CD4-positive, alpha-beta T cell treated with Interleukin-6 at 100 ng/mL for 8 hours (primary cell): ENCODE data around the gene FASTKD1.
"Not testable (repeated sequence)": the region's sequence is repeated elsewhere in the genome, so short reads cannot be mapped to it uniquely, and the experiment has no call there.

Experiments
- DNase-seq: peaks from one replicate; pipeline ENCODE4 v3.0.0-alpha.2; 2020; ENCODE audit warnings: mixed read lengths, low spot score

The FASTKD1 gene

DNA sequence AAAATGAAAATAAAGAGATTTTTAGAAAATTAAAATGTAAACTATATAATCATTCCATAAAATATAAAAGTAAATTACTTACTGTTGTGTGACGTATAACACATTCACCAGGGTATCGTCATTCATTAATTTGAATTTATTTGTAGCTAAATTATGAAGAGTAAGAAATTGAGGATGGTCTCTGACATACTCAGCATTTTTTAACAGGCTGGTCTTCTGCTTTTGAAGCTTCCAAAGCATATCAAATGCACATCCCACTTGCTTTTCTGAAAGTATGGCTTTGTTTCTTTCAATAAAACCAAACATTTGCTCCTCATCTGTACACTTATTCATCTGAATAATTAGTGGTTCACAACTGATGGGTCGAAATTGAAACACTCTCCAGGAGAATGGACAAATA lies 2.1 kb downstream of the FASTKD1 start:
- DNase-seq = no peak

DNA sequence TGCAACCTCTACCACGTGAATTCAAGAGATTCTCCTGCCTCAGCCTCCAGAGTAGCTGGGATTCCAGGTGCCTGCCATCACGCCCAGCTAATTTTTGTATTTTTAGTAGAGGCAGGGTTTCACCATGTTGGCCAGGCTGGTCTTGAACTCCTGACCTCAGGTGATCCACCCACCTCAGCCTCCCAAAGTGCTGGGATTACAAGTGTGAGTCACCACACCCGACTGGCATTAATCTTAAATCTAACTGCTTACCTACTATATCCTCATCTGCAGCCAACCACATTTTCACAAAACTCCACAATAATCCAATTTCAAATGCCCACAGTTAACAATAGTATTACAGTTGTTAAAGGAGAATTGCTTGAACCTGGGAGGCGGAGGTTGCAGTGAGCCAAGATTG lies 2.9 kb downstream of the FASTKD1 start:
- not testable (repeated sequence) for DNase-seq

- DNase-seq = no peak
Measured at GRCh38 chr2:169569948-169570347, 3.7 kb downstream of the FASTKD1 start.

DNA sequence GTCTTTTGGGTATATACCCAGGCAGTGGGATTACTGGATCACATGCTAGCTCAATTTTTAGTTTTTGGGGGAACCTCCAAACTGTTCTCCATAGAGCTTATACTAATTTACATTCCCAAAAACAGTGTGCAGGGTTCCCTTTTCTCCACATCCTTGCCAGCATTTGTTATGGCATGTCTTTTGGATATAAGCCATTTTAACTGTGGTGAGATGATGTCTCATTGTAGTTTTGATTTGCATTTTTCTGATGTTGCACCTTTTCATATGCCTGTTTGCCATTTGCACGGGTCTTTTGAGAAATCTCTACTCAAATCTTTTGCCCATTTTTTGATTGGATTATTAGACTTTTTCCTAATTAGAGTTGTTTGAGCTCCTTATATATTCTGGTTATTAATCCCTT lies 8.0 kb downstream of the FASTKD1 start:
- DNase-seq = no peak

DNA sequence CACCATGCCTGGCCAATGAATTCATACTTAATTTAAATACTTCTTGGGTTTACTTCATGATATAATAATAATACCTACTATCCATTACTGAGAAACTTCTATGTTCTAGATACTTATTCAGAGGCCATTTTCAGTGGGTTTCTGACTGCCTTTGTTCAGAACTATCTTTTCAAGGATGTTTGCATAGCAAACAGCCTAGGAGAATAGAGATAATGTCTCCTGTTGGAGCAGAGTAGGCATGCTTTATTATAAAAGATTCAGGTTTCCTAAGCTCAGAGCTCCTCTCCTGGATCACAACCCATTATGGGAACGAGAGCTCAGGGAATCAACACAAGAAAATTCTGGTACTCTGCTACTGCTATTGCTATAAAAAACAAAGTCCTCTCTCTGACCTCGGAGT lies 11.1 kb downstream of the FASTKD1 start:
- DNase-seq = no peak

DNA sequence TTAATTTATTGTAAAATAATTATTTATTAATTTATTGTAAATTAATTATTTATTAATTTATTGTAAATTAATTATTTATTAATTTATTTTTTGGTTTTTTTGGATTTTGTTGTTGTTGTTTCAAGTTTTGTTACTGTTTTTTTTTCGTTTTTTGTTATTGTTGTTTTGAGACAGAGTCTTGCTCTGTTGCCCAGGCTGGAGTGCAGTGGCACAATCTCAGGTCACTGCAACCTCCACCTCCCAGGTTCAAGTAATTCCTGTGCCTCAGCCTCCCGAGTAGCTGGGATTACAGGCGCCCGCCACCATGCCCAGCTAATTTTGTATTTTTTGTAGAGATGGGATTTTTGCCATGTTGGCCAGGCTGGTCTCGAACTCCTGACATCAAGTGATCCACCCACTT lies 11.6 kb downstream of the FASTKD1 start:
- DNase-seq = not testable (repeated sequence)

- DNase-seq = no peak
Measured at GRCh38 chr2:169561364-169561763, 12.3 kb downstream of the FASTKD1 start.

DNA sequence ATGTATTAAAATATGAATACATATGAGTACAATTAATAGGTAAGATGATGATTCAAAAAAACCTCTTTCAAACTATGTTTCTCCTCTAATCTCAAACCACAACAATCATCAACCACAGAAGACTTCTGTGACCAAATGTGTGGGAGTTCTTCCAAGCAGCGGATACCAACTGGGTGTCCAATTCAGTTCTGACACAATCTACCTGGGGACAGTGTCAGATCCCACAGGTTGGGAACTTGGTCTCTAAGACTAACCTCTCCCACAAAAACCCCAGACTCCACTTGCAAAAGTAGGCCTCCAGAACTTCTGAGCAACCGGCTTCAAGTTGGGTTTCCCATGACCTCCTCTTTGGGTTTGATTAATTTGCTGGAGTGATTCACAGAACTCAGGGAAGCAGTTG lies 26.9 kb downstream of the FASTKD1 start:
- no peak for DNase-seq

GRCh38 chr2:169542433-169542832 lies 31.2 kb downstream of the FASTKD1 start:
- no peak for DNase-seq

- DNase-seq = no peak
Measured at GRCh38 chr2:169540146-169540545, 33.5 kb downstream of the FASTKD1 start.

DNA sequence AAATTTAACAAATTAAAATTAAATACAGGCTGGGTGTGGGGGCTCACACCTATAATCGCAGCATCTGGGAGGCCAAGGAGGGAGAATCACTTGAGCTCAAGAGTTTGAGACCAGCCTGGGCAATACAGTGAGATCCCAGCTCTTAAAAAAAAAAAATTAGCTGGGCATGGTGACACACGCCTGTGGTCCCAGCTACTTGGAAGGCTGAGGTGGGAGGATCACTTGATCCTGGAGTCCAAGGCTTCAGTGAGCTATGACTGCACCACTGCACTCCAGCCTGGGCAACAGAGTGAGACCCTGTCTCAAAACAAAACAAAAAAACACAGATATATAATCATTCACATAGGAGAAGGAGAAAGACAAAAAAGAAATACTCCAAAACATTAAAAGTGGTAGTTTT lies 34.2 kb downstream of the FASTKD1 start:
- not testable (repeated sequence) for DNase-seq

- peak; percentile 63 for DNase-seq
Measured at GRCh38 chr2:169528271-169528701, 45.4 kb downstream of the FASTKD1 start.

- DNase-seq = no peak
Measured at GRCh38 chr2:169526451-169526850, 47.2 kb downstream of the FASTKD1 start.

DNA sequence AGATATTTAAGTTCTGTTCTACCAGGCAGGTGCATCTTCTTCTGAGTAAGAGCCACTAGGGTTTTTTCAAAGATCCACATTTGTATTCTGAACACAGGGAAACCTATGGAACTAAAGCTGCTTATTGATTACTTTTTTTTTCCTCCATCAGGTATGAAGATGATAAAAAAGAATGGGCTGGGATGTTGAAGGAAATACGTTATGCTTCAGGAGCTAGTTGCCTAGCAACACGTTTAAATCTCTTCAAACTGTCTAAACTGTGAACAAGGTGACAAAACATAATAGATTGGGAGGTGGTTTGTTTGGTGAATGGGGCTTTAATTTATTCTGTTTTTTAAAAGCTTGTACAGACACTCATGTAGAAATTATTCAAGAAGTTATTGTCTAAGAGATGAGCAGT lies 48.2 kb downstream of the FASTKD1 start:
- DNase-seq = no peak

DNA sequence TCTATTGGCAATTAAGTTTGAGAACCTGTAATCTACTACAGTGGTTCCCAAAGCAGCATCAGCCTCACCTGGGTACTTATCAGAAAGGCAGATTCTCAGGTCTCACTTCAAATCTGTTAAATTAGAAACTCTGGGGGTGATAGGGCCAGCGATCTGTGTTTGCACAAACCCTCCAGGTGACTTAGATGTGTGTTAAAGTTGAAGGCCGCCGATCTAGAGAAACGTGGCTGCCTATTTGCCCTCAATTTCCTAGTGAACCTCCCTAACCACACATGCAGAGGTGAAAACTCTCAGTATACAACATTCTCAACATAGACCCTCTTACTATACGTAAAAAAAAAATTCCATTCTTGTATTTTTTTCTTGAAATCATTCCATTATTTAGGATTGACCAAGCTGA lies 50.0 kb downstream of the FASTKD1 start:
- no peak for DNase-seq

DNA sequence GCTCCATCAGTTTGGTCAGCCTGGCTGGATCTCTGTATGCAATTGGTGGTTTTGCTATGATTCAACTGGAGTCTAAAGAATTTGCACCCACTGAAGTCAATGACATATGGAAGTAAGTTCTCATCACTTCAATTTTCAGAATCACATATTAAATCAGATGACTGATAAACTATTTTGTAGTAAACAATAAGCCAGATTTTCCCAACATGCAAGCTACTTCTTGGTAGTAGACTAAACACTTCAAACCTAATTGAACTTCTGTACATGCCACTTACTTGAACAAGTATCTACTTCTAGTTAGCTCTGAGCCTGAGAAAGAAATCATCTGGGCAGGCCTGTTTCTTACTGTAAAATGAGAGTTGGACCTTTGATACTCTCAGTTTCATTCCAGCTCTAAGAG lies 52.8 kb downstream of the FASTKD1 start:
- no peak for DNase-seq

- DNase-seq = not testable (repeated sequence)
Measured at GRCh38 chr2:169516488-169516995, 57.1 kb downstream of the FASTKD1 start.

DNA sequence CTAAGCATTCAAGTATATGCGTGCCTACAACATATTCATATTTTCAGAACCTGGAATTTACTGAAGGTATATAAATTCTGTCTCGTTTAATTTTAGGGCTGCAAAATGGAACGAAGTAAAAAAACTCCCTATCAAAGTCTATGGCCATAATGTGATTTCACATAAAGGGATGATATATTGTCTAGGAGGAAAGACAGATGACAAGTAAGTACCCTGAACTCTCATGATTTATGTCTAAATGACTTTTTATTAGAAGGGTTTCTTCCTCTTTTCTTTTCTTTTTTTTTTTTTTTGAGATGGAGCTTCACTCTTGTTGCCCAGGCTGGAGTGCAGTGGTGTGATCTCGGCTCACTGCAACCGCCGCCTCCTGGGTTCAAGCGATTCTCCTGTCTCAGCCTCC lies 58.9 kb downstream of the FASTKD1 start:
- not testable (repeated sequence) for DNase-seq

- no peak for DNase-seq
Measured at GRCh38 chr2:169513926-169514325, 59.7 kb downstream of the FASTKD1 start.

DNA sequence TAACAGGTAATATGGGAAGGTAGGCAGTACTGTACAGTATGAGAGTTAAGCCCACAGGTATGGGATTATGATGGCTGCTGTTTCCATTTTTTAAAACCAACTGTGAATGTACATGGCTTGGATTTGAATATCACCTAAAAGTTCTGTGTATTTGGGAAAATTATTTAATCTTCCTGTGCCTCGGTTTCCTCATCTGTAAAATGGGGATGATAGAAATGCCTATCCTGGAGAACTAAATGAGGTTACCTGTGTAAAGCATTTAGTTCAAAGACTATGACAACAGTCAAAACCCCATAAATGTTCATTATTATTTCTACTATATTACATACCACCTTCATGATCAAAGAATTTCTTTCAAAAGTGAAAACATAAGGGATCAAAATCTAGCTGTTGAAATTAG lies 60.6 kb downstream of the FASTKD1 start:
- DNase-seq = no peak

DNA sequence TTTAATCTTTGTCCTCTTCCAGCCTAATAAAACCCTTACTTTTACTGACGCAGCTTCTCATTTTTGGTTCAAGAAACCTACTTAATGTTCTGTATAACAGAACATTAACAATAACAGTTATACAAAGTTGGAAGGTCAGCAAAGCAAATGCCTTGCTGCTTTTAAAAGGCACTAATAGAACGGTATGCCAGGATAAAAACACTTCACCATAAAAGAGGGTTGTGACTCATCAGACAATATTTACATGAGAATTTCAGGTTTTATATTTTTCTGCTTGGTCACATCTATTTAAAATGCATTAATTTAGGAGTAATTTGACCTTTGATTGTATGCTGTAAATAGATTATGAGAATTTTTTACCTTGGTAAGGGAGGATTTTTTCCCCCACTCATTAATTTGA lies 61.1 kb downstream of the FASTKD1 start:
- DNase-seq = no peak

- no peak for DNase-seq
Measured at GRCh38 chr2:169511818-169512217, 61.8 kb downstream of the FASTKD1 start.

GRCh38 chr2:169510496-169510895 lies 63.2 kb downstream of the FASTKD1 start:
- no peak for DNase-seq

- no peak for DNase-seq
Measured at GRCh38 chr2:169509955-169510354, 63.7 kb downstream of the FASTKD1 start.
